Panc1 (cell line): ENCODE data around the gene RASSF4.
A peak's percentile ranks its signal among the peaks of the same experiment; 100 is the strongest.

Experiments used
- CTCF ChIP-seq: fragments of 450-650 bp; IDR thresholded peaks from 2 replicates; pipeline ENCODE4 v1.5.1; 2017; ENCODE audit warnings: mild to moderate bottlenecking
- POLR2AphosphoS5 ChIP-seq: IDR thresholded peaks from 2 replicates; pipeline ENCODE4 v1.6.1; 2012; ENCODE audit warnings: mild to moderate bottlenecking, low read depth, low read length, moderate library complexity
- REST ChIP-seq, 2 experiments: IDR thresholded peaks; 2 replicates each; pipeline ENCODE4 v1.6.1; 2011 to 2012; ENCODE audit warnings: low read depth in 2 of 2, control low read depth in 1 of 2, low read length in 1 of 2, mild to moderate bottlenecking in 1 of 2, moderate library complexity in 1 of 2; ENCODE audit not compliant: insufficient read depth in 1 of 2
- SIN3A ChIP-seq: IDR thresholded peaks from 2 replicates; pipeline ENCODE4 v1.6.1; 2012; ENCODE audit warnings: low read depth, mild to moderate bottlenecking, low read length, moderate library complexity, borderline replicate concordance; ENCODE audit not compliant: insufficient read depth
- TCF7L2 ChIP-seq: IDR thresholded peaks from 2 replicates; pipeline ENCODE4 v1.6.1; 2011; ENCODE audit warnings: mild to moderate bottlenecking, low read depth, low read length, inconsistent platforms

GRCh38 chr10:44978570-44979280 is 19.1 kb downstream of the RASSF4 start, which contains the start of gene DEPP1:
- TF ChIP-seq CTCF (no peak), POLR2AphosphoS5 (peak; percentile 98), REST (IDR thresholded peaks at IDR 0.05; ENCODE audit: insufficient read depth in 1 of 2, low read depth in 2 of 2, low read length in 1 of 2) (no peak), TCF7L2 (peak; percentile 35; the same call in 1 of the 2 replicates), SIN3A (no peak)
